OCI-M2 (cell line): ENCODE results near the gene CCSER1.
"Not testable (repeated sequence)": the region's sequence is repeated elsewhere in the genome, so short reads cannot be mapped to it uniquely, and the experiment has no call there.

Experiments used
- DNase-seq: peaks from one replicate; lab custom pipeline; 2025; ENCODE audit not compliant: unreplicated experiment; lab: John Stamatoyannopoulos, UW

Gene CCSER1

DNA sequence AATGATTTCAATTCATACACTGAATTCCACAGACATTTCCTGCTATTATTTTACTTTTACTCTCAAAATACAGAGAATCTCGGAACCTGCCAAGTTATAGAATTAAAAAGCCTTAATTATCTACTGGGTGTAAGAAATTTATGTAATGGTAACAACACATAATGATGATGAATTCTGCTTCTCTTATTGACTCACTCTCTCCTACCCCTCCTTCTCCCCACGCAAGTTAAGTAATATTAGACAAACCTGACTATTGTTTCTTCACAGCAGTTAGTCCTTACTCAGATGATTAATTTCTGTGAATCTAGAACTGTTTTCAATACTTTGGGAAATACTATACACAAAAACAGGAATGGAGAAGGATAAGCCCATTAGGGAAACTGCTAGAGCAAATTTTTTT is 762.0 kb downstream of the CCSER1 start:
- DNase-seq, result no peak

- DNase-seq, result not testable (repeated sequence)
Observed at GRCh38 chr4:90903413-90903812, 776.2 kb downstream of the CCSER1 start.

GRCh38 chr4:90904021-90904420 is 776.8 kb downstream of the CCSER1 start:
- no peak for DNase-seq

DNA sequence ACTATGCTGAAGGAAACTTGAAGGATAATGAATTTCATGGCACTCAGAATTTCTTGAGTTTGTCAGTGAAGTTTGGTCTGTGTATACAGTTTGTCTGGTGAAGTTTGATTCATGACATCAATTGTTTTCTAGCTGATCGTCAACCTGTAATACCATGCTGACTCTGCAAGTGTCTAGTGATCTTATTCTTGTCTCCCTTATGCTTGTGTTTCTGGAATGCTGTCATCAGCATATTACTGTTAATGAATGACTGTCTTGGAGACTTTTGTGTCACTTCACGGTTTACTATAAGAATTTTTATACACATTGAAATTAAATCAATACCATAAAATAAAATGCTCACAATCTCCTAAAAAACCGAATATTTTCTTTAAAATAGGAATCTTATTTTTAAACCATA is 779.0 kb downstream of the CCSER1 start:
- DNase-seq, result no peak

- not testable (repeated sequence) for DNase-seq
Observed at GRCh38 chr4:90911724-90912434, 784.7 kb downstream of the CCSER1 start.

- no peak for DNase-seq
Observed at GRCh38 chr4:90922174-90922573, 795.0 kb downstream of the CCSER1 start.

DNA sequence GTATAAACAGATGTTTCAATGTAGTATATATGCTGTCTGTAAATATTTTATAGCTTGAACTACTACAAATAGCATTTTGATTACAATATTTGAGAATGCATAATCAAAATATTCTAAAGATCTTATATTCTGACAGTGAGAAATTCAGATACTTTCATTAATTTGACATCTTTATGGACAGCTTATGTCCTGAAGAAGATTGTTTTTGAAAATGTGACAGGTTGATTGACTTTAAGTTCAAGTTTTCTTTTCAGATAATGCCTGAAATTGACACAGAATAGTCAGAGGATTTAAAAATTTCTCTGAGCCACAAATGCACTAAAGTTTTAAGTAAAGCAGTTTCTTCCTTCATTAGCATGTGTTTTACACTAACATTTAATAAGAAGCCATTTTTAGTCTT is 799.8 kb downstream of the CCSER1 start:
- no peak for DNase-seq

DNA sequence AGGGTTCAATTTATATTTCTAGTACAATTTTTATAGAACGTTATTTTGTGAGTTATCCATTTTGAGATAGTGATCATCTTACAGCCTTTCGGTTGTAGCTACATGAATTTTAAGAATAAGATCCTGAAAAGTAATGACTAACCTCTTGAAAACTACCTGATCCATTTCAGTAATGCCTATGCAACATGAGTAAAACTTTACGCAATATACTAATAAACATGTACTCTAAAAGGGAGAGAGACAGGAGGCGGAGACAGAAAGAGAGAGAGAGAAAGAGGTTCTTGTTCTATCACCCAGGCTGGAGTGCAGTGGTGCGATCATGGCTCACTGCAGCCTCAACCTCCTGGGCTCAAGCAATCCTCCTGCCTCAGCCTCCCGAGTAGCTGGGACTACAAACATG is 816.1 kb downstream of the CCSER1 start:
- no peak for DNase-seq

DNA sequence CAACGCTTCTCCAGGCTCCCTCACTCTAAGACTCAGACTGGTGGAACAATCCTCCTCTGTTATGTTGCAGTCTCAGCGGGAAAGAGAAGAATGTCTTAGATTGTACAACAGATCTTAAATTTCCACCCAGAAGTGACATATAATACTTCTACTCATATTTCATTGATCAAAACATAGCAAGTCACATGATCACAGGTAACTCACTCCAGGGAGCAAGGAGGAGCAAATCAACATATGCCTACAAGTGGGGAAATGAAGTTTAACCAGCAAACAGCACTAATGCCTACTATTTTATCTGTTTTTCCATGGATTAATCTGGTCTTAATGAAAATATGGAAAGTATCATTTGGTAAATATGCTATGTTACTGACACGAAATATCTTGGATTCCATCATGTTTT is 819.8 kb downstream of the CCSER1 start:
- DNase-seq, result no peak

- DNase-seq, result peak; percentile 39
Observed at GRCh38 chr4:90950385-90950841, 823.2 kb downstream of the CCSER1 start.

GRCh38 chr4:90951037-90951436 is 823.8 kb downstream of the CCSER1 start:
- no peak for DNase-seq

DNA sequence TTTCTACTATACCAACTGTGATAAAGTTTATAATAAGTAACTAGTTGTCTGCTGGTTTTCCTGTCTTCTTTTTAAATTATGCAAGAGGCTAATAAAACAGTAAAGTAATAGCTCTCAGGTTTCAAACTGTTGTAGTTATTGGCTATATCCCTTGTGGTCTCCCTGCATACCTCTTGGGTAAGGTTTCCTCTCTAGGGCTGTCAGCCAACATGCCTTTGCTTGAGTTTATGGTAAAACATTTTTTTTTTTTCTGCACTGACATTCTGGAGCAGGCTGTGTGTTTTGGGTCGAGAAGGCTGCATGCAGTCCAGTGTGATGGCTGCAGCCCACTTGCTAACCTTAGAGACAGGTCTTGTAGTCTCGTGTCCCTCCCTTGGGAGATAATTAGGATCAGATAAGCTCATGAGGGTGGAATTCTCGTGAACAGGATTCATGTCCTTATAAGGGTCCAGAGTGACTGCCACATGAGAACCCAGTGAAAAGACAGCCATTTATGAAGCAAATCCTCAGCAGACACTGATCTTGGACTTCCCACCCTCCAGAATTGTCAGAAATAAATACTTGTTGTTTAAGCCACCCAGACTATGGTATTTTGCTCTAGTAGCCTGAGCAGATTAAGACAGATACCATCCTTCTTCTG is 831.2 kb downstream of the CCSER1 start:
- DNase-seq, result no peak

DNA sequence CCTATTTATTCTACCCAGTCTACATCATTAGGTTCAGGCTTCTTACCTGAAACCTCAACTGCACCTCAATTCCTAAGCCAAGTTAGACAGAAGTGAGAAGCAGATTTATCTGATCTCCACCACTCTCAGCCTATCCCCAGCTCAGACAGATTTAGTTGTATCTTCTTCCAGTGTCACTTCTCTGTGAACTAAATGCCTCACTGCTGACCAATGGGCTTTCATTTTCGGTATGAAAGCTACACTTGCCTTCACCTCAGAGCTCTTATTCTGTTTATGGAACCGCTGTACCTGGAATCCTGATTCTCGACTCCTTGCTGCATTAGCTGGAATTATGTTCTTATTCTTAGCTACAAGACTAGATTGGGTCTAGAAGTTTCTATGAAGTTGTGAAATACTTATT is 833.2 kb downstream of the CCSER1 start:
- DNase-seq, result no peak

DNA sequence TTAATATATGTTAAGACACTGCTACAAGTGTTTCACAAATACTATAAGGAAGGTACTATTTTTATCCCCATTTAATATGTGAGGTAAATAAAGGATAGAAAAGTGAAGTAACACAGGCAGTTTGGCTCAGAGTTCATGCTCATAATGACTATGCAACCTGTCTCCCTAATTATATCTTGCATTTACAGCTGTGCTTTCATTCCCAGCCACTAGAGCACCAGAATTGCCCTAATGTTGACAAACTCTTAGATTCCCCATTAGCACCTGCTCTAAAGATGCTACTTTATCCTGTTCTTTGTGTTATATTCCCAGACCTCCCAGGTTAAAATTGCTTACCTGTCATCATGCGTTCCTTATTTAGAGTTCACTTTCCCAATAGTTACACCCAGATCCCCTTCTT is 833.6 kb downstream of the CCSER1 start:
- no peak for DNase-seq

DNA sequence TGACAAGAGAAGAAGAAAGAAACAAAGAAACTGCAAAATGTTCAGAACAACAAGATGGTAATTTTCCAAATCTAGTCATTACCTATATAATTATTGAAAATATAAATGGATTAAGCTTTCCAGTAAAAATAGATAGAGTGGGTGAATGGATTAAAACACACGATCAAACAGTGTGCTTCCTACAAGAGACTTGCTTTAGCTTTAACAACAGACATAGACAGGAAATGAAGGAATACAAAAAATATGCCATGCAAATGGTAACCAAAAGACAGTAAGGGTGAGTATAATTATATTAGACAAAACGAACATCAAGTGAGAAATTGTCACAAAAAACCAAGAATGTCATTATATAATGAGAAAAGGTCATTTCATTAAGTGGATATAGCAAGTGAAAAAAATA is 842.8 kb downstream of the CCSER1 start:
- DNase-seq, result no peak

DNA sequence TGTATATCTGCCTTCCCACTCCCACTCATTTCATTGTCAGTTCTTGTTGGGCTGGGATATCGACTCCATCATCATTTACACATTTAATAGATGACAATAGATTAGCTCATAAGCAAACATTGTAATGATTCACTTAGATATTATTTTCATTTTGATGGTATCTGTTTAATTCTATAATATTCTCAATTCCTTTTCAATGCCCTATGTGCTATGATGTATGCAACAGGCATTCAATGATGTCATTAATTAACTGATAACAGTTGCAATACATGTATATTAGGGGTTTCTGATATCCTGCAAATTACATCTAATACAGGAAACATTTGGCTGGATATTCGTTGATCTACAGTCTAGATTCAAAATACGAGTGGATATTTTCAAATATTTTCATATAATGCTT is 850.5 kb downstream of the CCSER1 start:
- no peak for DNase-seq

GRCh38 chr4:90979556-90979955 is 852.4 kb downstream of the CCSER1 start:
- no peak for DNase-seq

DNA sequence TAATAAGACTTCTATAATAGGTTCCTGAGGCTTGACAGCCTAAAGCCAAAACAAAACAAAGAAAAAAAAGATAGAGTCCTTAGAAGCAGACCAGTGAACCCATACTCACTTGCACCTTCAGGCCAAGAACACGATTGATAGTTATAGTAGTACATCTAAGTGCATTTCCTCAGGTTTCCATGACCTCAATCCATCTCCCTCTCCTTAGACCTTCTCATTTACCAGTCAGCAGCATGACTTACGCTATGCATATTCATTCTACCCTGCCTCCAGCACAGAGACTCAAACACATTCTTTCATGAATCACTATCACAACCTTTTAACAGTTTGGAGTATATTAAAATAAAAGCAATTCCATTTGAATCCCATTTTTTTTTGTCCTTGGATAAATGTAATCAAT is 855.6 kb downstream of the CCSER1 start:
- no peak for DNase-seq

DNA sequence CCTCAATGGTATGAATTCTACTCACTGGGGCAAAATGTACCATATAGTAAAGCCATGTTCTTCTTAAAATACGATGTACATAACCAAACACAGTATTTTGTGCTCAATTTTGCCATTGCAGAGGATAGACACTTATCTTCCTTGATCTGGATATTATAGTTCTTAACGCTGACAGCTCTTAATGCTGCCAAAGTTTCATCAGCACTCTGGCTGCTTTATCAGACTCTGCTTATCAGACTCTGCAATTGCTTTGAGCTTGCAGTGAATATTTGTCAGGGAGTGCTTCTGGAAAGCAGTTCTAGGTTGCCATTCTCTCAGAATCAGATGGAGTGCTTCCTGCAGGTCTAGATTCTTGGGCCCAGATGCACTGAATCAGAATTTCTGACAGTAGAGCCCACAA is 863.1 kb downstream of the CCSER1 start:
- DNase-seq, result no peak

DNA sequence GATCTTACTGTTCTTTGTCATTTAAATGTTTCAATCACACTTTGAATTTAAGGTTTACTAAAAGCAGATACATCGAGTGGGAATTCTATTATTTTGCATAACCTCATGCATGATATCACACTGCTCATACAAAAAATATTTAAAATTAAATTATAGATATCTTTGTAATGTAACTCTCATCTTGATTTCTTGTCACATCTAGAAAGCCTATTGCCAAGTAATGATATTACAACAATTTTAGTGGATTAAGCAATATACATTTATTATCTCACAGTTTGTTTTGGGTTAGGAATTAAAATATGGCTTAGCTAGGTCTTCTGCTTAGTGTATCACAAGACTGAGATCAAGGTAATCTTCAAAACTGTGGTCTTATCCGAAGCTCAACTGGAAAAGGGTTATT is 865.0 kb downstream of the CCSER1 start:
- no peak for DNase-seq

- DNase-seq, result no peak
Observed at GRCh38 chr4:90994851-90995574, 867.8 kb downstream of the CCSER1 start.

- DNase-seq, result no peak
Observed at GRCh38 chr4:90995996-90996395, 868.8 kb downstream of the CCSER1 start.
